ENCODE measurements around the gene CLN6.
"Not testable (repeated sequence)": the region's sequence is repeated elsewhere in the genome, so short reads cannot be mapped to it uniquely, and the experiment has no call there.

The CLN6 gene

GRCh38 chr15:68221530-68222431, 7.7 kb downstream of the CLN6 start:
- DNase-seq, result not testable (repeated sequence)

- DNase-seq, result no peak
These were observed 8.6 kb downstream of the CLN6 start for GRCh38 chr15:68220967-68221366.

GRCh38 chr15:68220489-68220888, 9.0 kb downstream of the CLN6 start:
- no peak for DNase-seq

- DNase-seq, result no peak
These were observed 10.4 kb downstream of the CLN6 start for GRCh38 chr15:68218847-68219798.

- no peak for DNase-seq
These were observed 11.2 kb downstream of the CLN6 start for GRCh38 chr15:68218331-68218730.

- no peak for DNase-seq
These were observed 12.2 kb downstream of the CLN6 start for GRCh38 chr15:68217341-68217740.

DNA sequence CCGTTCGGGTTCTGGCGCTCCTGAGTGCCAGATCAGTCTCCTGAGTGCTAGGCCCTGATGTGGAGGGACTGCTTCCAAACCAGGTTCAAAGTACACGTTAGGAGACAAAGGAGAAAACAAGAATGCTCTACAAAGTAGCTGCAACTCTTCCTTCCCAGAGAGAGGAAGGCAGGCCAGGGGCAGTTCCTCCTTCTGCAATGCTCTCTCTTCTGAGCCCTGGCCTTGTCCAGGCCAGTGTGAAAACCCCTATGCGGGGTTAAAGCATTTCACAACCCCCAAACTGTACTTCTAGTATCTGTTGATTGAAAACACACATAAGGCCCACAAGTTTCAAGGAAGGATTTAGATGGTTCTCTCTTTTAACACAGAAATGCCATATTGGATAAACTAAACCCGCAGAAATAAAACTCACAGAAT, 14.7 kb downstream of the CLN6 start:
- DNase-seq, result no peak

- DNase-seq, result no peak
These were observed 15.3 kb downstream of the CLN6 start for GRCh38 chr15:68213991-68214837.

GRCh38 chr15:68213491-68213845, 16.1 kb downstream of the CLN6 start:
- not testable (repeated sequence) for DNase-seq

DNA sequence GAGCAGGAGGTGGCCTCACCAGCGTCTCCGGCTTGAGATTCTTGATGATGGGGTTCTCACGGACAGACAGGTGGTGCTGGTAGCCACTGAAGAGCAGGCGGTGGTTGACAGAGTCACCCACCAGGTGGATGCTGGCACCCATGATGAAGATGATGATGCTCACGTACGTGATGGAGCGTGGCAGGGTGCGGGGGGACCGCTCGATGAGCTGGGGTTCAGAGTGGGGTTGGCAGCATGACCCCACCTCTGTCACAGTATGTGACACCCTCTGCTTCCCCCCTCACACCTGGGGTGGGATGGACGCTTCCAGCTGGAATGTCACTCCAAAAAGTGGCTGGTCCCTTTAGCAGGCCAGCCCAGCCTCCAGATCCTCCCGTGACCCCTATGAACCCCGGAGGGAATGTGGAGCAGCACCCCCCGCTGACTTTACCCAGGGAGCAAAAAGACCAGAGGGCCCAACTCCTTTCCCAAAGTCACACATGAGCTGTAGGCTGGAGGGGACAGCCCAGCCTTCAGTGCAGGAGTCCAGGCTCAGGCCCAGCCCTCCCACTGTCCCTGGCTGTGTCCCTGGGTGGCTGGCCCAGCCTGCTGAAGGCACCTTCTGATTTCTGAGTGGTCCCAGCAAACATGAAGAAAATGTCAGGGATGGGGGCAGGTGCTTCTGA, 17.7 kb downstream of the CLN6 start:
- DNase-seq, result no peak

DNA sequence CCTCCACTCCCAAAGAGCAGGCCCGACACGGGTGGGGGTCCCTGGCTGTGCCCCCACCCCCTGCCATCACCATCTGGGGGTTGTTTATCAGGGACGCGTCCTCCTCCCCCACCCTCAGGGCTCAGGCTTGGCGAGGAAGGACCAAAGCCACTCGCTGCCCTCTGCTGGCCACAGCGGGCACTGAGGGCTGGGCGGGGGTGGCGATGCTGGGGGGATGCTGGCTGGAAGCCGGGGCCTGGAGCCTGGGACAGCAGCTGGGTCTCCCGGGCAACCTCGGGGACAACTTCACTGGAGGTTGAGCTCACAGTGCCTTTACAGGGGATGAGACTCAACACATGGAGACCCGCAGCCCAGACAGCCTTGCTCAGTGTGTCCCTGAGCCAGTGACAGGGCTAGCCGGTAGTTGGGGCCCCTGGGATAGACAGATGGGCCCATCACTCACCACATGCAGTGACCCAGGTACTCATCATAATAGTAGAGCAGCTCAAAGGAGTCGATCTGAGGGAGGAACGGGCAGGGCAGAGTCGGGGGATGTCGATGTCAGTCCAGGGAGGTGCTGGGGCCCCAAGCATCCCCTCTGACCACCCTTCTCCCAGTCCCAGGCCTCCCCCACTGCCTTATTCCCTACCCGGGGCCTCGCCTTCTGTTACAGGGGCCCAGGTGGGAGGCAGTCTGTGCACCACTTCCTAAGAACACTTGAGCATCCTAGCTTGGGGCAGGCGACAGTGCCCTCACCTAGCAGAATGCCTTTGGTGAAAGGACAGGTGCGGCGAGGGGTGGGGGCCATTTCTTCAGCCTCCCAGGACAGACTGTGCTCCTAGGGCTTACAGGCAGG, 18.5 kb downstream of the CLN6 start:
- DNase-seq, result no peak

DNA sequence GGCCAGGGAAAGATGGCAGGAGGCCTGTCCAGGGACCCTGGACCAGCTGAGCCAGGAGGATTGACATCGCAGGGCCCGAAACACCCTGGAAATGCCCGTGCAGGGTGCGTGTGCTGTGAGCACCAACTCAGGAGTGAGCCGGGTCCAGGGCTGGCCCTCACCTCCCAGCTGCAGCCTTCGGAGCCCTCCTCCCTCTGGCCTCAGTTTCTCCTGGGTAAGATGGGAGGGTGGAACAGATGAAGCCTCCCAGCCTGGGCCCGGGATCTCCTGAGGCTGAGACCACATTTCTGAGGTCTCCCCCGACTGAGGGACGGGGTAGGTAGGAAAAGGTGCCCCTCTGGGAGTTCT, 19.1 kb downstream of the CLN6 start:
- no peak for DNase-seq

- DNase-seq, result no peak
These were observed 19.7 kb downstream of the CLN6 start for GRCh38 chr15:68209735-68210408.

GRCh38 chr15:68209272-68209671, 20.3 kb downstream of the CLN6 start:
- no peak for DNase-seq

- no peak for DNase-seq
These were observed 20.8 kb downstream of the CLN6 start for GRCh38 chr15:68208636-68209240.

DNA sequence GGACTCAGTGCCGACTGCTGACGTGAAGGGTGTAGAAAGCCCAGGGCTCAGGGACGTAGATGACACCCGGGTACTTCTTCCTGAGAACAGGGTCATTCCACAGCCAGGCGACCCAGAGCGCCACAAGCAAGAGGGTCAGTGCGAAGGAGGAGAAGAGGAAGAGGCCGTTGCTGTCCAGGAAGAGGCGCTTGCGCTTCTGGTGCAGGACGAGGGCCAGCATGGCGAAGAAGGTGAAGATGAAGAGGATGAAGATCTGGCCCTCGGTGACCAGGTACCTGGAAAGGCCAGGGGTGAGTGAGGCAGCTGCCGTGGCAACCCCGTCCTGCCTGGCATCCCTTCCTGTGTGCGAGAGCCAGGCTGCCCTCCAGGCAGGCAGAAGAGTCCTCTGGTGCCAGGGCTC, 21.4 kb downstream of the CLN6 start:
- DNase-seq, result no peak

DNA sequence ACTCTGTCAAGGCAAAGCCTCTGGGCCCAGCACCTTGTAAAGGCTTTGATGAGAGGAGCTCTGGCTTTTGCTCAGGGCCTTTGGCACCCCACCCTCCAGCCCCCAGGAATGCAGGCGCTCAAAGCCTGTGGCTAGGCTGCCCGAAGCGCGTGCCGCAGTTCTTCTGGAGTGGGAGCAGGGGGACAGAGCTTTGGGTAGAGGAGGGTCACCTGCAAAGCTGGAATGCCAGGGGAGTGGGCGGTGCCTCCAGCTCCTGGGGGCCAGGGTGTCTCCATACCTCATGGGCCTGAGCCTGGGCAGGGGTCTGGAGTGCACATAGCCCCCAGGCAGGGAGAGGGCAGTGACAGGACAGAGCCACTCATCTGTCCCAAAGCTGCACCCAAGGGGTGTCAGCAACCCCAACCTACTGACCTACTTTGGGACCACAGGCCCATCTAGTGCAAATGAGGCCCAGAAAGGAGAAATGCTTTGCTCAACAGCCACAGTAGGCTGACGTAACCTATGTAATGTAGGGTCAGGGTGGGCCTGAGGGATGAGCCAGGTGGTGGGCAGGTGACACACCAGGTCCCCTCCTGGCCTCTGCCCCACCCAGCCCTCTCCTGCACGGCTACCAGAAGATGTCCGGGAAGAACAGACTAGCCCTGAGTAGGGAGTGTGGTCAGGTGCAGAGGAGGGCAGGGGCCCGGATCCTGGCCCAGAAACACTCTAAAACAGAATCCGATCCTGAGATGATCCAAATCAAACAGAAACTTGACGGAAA, 22.2 kb downstream of the CLN6 start:
- no peak for DNase-seq

- DNase-seq, result no peak
These were observed 22.8 kb downstream of the CLN6 start for GRCh38 chr15:68206711-68207151.

- no peak for DNase-seq
These were observed 23.5 kb downstream of the CLN6 start for GRCh38 chr15:68205954-68206539.

Measured in NCI-H510A (cell line).